IMR-90 (cell line): Measurements from ENCODE around the gene RDH16. TPM values are rescaled to one million over a fixed set of nuclear protein-coding genes. Genes with fewer than 3 reads are reported as not detected.
"Not testable (repeated sequence)": the region's sequence is repeated elsewhere in the genome, so short reads cannot be mapped to it uniquely, and the experiment has no call there.

Experiments used
- ATAC-seq: fragments of 200-7000 bp; cut with Tn5 transposase; 2 replicates; pipeline ENCODE4 v1.9.1; 2020; ENCODE audit warnings: low read depth, mild to moderate bottlenecking, moderate library complexity
- BruUV-seq: library from RNA; stranded (reverse); fragments of 400-500 nt; replicated peaks from 2 replicates; lab custom pipeline; 2021; lab: Mats Ljungman, UMichigan
- CTCF ChIA-PET: fragments of 300-600 bp; formaldehyde crosslinking; extraction: SDS; loops from one replicate; lab custom pipeline; 2021; ENCODE audit warnings: antibody characterized with exemption; lab: Yijun Ruan, JAX
- POLR2A ChIA-PET: fragments of 300-600 bp; sonication (Branson Sonifier 250); formaldehyde crosslinking; loops from one replicate; lab custom pipeline; 2022; ENCODE audit warnings: antibody characterized with exemption; ENCODE audit not compliant: unreplicated experiment; lab: Charles Lee
- DNase-seq: peaks from one replicate; pipeline ENCODE4 v3.0.0; 2013
- H2AFZ ChIP-seq: replicated peaks from 2 replicates; pipeline ENCODE3; 2013; ENCODE audit warnings: low read length, mild to moderate bottlenecking; ENCODE audit not compliant: poor library complexity
- H2AK5ac ChIP-seq: 2 replicates; pipeline ENCODE4 v1.6.1; 2013; ENCODE audit warnings: low read depth, low read length, inconsistent platforms
- H2AK9ac ChIP-seq: replicated peaks from 2 replicates; pipeline ENCODE3; 2013; ENCODE audit warnings: mild to moderate bottlenecking, low read depth, low read length, moderate library complexity; ENCODE audit not compliant: poor library complexity
- H2BK120ac ChIP-seq: 2 replicates; pipeline ENCODE4 v1.6.1; 2013; ENCODE audit warnings: low read depth, low read length, inconsistent platforms
- H2BK15ac ChIP-seq: 3 replicates; pipeline ENCODE4 v1.6.1; 2013; ENCODE audit warnings: low read depth, low read length, inconsistent platforms
- H2BK20ac ChIP-seq: 2 replicates; pipeline ENCODE4 v1.6.1; 2013; ENCODE audit warnings: low read depth, mild to moderate bottlenecking, inconsistent platforms, low read length, moderate library complexity
- H2BK5ac ChIP-seq: 2 replicates; pipeline ENCODE4 v1.6.1; 2013; ENCODE audit warnings: mild to moderate bottlenecking, low read depth, low read length, inconsistent platforms; ENCODE audit not compliant: poor library complexity, severe bottlenecking
- H3K14ac ChIP-seq: replicated peaks from 2 replicates; pipeline ENCODE4 v1.6.1; 2013; ENCODE audit warnings: low read depth, low read length, inconsistent platforms
- H3K18ac ChIP-seq: 2 replicates; pipeline ENCODE4 v1.6.1; 2013; ENCODE audit warnings: low read depth, low read length, control low read depth
- H3K23ac ChIP-seq: 2 replicates; pipeline ENCODE4 v1.6.1; 2013; ENCODE audit warnings: low read depth, low read length, inconsistent platforms
- H3K27ac ChIP-seq: 2 replicates; pipeline ENCODE4 v1.5.1; 2013; ENCODE audit warnings: mild to moderate bottlenecking, control low read depth, low read length; ENCODE audit not compliant: insufficient read depth
- H3K27me3 ChIP-seq: 2 replicates; pipeline ENCODE4 v1.6.1; 2013; ENCODE audit warnings: low read length; ENCODE audit not compliant: control insufficient read depth, insufficient read depth
- H3K36me3 ChIP-seq: 2 replicates; pipeline ENCODE4 v1.6.1; 2013; ENCODE audit warnings: low read length, mixed read lengths; ENCODE audit not compliant: control insufficient read depth, insufficient read depth
- H3K4ac ChIP-seq: 2 replicates; pipeline ENCODE4 v1.6.1; 2013; ENCODE audit warnings: low read depth, low read length, inconsistent platforms
- H3K4me1 ChIP-seq: 2 replicates; pipeline ENCODE4 v1.6.1; 2013; ENCODE audit warnings: low read length, mixed read lengths; ENCODE audit not compliant: control insufficient read depth, insufficient read depth
- H3K4me2 ChIP-seq: 2 replicates; pipeline ENCODE4 v1.6.1; 2013; ENCODE audit warnings: low read depth, mild to moderate bottlenecking, control low read depth, low read length, moderate library complexity
- H3K4me3 ChIP-seq: 2 replicates; pipeline ENCODE4 v1.5.1; 2013; ENCODE audit warnings: low read depth, mild to moderate bottlenecking, control low read depth, low read length, moderate library complexity; ENCODE audit not compliant: insufficient read depth
- H3K56ac ChIP-seq: 2 replicates; pipeline ENCODE4 v1.6.1; 2013; ENCODE audit warnings: low read length, inconsistent platforms; ENCODE audit not compliant: insufficient read depth; ENCODE audit errors: extremely low read depth
- H3K79me1 ChIP-seq, 2 experiments: 2 replicates each; pipeline ENCODE4 v1.6.1; 2013; ENCODE audit warnings: low read length in 2 of 2, inconsistent platforms in 1 of 2, low read depth in 1 of 2
- H3K9ac ChIP-seq: 2 replicates; pipeline ENCODE4 v1.6.1; 2013; ENCODE audit warnings: low read depth, low read length, control low read depth
- H3K9me1 ChIP-seq: 2 replicates; pipeline ENCODE4 v1.6.1; 2013; ENCODE audit warnings: low read length, inconsistent platforms; ENCODE audit not compliant: insufficient read depth
- H3K9me3 ChIP-seq: 2 replicates; pipeline ENCODE4 v1.6.1; 2013; ENCODE audit warnings: low read length; ENCODE audit not compliant: control insufficient read depth, insufficient read depth
- H4K20me1 ChIP-seq: 2 replicates; pipeline ENCODE4 v1.6.1; 2013; ENCODE audit warnings: low read length, inconsistent platforms; ENCODE audit not compliant: insufficient read depth
- H4K5ac ChIP-seq: 2 replicates; pipeline ENCODE4 v1.6.1; 2013; ENCODE audit warnings: mild to moderate bottlenecking, low read depth, low read length, control low read depth
- H4K8ac ChIP-seq, 2 experiments: 2 replicates each; pipeline ENCODE4 v1.6.1; 2013; ENCODE audit warnings: low read depth in 2 of 2, low read length in 2 of 2, control low read depth in 1 of 2, inconsistent platforms in 1 of 2
- H4K91ac ChIP-seq: 2 replicates; pipeline ENCODE4 v1.6.1; 2013; ENCODE audit warnings: low read depth, low read length, inconsistent platforms; ENCODE audit not compliant: insufficient read depth
- WGBS, 2 experiments: methylation state at CpG; one replicate each; pipeline versions ENCODE4 v1.1.5 to v1.1.7; 2013; ENCODE audit warnings: missing lambda C conversion rate in 2 of 2; ENCODE audit not compliant: insufficient read length in 1 of 2; ENCODE audit errors: extremely low coverage in 2 of 2; 5-methylcytosine and 5-hydroxymethylcytosine counted together
- dilution Hi-C: fragments of 300-500 bp; cut with HindIII; formaldehyde crosslinking; loops from one replicate; pipeline ENCODE4 v1.14.3; 2018; ENCODE audit warnings: low sequenced_read_pairs; ENCODE audit not compliant: unreplicated experiment
- in situ Hi-C: fragments of 300-500 bp; cut with MboI; formaldehyde crosslinking; loops from 3 replicates; pipeline ENCODE4 v1.14.3; 2019; ENCODE audit warnings: low sequenced_read_pairs, inconsistent platforms, mixed read lengths
- intact Hi-C: fragments of 100-400 bp; cut with micrococcal nuclease; formaldehyde crosslinking; loops from 2 replicates; pipeline ENCODE4 v1.10.0; 2022
- polyA plus RNA-seq, 3 experiments: library from polyadenylated mRNA; depleted of rRNA; stranded (reverse); fragments of >200 nt; gene quantifications; 2 replicates each; pipeline ENCODE4 v1.2.3, GENCODE V29; 2012; ENCODE audit warnings: low replicate concordance in 1 of 3
- total RNA-seq: library from RNA; depleted of rRNA; stranded (reverse); fragments of >200 nt; gene quantifications from 2 replicates; pipeline ENCODE4 v1.2.3, GENCODE V29; 2012

RDH16 gene
- total and polyA plus RNA-seq, 2 of the 4 experiments (the other 2 are of a cell fraction), result not detected

DNA sequence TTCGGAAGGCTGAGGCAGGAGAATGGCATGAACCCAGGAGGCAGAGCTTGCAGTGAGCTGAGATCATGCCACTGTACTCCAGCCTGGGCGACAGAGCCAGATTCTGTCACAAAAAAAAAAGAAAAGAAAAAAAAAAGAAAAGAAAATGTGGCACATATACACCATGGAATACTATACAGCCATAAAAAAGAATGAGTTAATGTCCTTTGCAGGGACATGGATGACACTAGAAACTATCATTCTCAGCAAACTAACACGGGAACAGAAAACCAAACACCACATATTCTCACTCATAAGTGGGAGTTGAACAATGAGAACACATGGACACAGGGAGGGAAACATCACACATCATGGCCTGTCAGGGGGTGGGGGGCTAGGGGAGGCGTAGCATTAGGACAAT lies 20.0 kb upstream of the RDH16 start:
- CTCF ChIA-PET, result interaction anchor here (0.7 kb wide), 1 partner anchor 15 kb away, joined by 3 read pairs; no protein-coding TSS in a partner anchor
- H4K20me1 ChIP-seq, H2AFZ ChIP-seq, H4K5ac ChIP-seq, H3K27me3 ChIP-seq, H3K9me3 ChIP-seq, BruUV-seq, H3K56ac ChIP-seq, intact Hi-C loops, H3K79me1 ChIP-seq, H3K4me2 ChIP-seq, H2AK9ac ChIP-seq, ATAC-seq, H2BK120ac ChIP-seq, H3K9ac ChIP-seq, H4K8ac ChIP-seq, H2BK15ac ChIP-seq, H3K4me1 ChIP-seq, H3K14ac ChIP-seq, H3K27ac ChIP-seq, H3K9me1 ChIP-seq, H2AK5ac ChIP-seq, H3K36me3 ChIP-seq, POLR2A ChIA-PET, H3K18ac ChIP-seq, DNase-seq, H3K23ac ChIP-seq, H2BK5ac ChIP-seq, H3K4me3 ChIP-seq, H4K91ac ChIP-seq, H2BK20ac ChIP-seq, H3K4ac ChIP-seq, dilution Hi-C loops: not testable (repeated sequence)
- WGBS, 2 experiments, result no CpG with 5 or more reads among the region's 4 CpGs
- in situ Hi-C loops, result loop anchor here (25.0 kb wide), 1 partner anchor 465 kb away; the partner anchor contains the start of gene RBMS2

DNA sequence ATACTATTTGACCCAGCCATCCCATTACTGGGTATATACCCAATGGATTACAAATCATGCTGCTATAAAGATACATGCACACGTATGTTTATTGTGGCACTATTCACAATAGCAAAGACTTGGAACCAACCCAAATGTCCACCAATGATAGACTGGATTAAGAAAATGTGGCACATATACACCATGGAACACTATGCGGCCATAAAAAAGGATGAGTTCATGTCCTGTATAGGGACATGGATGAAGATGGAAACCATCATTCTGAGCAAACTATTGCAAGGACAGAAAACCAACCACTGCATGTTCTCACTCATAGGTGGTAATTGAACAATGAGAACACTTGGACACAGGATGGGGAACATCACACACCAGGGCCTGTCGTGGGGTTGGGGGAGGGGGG lies 16.8 kb upstream of the RDH16 start:
- H4K5ac ChIP-seq, H2AK9ac ChIP-seq, H2AK5ac ChIP-seq, dilution Hi-C loops, H2BK20ac ChIP-seq, ATAC-seq, H2BK120ac ChIP-seq, H3K79me1 ChIP-seq, H3K36me3 ChIP-seq, POLR2A ChIA-PET, H3K4me2 ChIP-seq, H2AFZ ChIP-seq, H3K23ac ChIP-seq, H4K91ac ChIP-seq, H3K27me3 ChIP-seq, H3K4me3 ChIP-seq, in situ Hi-C loops, H3K4ac ChIP-seq, H4K8ac ChIP-seq, H3K9ac ChIP-seq, H3K56ac ChIP-seq, intact Hi-C loops, H2BK15ac ChIP-seq, H3K14ac ChIP-seq, H3K9me1 ChIP-seq, H2BK5ac ChIP-seq, H4K20me1 ChIP-seq, BruUV-seq, H3K27ac ChIP-seq, CTCF ChIA-PET, H3K18ac ChIP-seq, DNase-seq, H3K9me3 ChIP-seq, H3K4me1 ChIP-seq: not testable (repeated sequence)
- WGBS, 2 experiments, result no CpG with 5 or more reads among the region's 3 CpGs
